ENCODE measurements around the gene POLR1A.

Gene POLR1A

DNA sequence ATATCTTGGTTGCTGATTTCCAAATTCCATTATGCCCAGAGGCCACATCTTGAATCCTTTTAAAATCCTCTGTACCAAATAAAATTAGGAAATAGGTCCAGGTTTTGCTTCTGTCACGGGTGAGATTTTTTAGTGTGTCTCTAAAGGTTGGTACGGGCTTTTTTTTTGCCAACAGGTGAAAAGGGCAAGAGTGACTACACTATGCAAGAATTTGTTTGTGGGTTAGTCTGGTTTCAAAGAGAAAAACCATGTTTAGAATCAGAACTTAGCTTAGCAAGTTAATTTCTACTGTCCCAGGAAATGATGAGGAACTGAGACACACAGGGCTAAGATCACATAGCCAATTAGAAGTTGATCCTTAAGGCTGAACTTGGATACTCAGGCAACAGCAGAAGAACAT, 41.7 kb downstream of the POLR1A start:
- DNase-seq (ENCODE audit: low spot score) = no peak

DNA sequence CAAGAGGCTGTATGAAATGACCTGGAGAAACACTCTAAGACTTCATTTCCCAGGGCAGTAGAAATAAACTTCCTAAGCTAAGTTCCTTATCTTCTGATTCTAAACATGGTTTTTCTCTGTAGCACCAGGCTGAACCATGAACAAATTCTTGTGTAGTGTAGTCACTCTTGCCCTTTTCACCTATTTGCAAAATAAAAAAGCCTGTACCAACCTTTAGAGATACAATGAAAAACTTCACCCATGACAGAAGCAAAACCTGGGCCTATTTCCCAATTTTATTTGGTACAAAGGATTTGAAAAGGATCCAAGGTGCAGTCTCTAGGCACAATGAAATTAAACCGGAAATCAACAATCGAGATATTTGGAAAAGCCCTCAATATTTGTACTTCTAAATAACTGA, 43.6 kb downstream of the POLR1A start:
- no peak for DNase-seq (ENCODE audit: low spot score)

DNA sequence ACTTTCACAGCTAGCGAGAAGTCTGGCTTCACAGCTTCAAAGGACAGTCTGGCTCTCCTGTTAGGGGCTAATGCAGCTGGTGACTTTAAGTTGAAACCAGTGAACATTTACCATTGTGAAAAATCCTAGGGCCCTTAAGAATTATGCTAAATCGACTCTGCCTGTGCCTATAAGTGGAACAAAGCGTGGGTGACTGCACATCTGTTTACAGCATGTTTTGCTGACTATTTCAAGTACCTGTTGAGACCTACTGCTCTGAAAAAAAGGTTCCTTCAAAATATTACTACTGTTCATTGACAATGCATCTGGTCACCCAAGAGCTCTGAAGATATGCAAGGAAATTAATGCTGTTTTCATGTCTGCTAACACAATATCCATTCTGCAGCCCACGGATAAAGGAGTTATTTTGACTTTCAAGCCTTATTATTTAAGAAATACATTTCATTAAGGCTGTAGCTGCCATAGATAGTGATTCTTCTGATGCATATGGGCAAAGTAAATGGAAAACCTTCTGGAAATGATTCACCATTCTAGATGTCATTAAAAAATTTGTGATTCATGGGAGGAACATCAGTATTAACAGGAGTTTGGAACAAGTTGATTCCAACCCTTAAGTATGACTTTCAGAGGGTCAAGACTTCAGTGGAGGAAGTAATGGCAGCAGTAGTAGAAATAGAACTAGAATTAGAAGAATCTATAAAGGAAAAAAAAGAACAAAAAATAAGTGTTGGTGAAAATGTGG, 48.9 kb downstream of the POLR1A start:
- DNase-seq (ENCODE audit: low spot score) = no peak

DNA sequence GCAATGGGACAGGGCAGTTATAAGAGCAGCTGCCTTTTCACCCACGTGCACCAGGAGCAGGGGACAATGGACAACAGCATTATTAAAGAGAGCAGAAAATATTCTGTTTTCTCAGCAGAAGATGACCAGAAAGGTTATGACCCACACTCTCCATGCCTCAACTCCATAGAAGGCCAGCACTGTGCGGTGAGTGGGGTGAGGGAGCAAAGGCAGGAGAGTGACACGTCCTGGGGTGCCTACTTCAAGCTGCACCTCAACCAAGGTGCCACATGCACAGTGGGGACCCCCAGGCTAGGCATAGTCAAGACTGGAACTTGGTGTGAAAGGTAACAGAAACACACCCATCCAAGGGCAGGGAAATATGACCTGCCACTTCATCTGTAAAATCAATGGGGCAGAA, 50.4 kb downstream of the POLR1A start:
- DNase-seq (ENCODE audit: low spot score) = no peak

DNA sequence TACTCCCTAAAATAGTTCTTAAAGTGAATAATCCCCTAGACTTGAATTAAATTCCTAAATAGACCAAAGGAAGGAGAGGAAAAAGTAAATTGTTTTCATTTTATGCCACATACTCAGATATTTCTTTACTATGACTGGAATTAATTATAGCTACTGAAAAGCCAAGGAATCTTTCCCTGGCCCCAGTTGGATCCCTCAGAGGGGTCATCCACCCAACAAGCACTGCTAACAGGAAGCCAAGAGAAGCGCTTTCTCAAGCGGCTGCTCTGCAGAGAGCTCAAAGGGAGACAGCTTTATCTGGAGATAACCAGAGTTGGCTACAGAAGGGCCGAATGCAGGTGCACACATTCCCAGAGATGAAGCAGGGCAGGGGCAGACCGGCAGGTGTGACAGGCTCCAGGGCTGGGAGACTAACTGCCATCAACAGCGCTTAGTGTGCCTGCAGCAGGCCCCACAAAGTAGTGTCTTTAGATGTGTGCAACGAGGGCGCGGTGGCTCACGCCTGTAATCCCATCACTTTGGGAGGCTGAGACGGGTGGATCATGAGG, 51.1 kb downstream of the POLR1A start:
- DNase-seq (ENCODE audit: low spot score) = no peak

DNA sequence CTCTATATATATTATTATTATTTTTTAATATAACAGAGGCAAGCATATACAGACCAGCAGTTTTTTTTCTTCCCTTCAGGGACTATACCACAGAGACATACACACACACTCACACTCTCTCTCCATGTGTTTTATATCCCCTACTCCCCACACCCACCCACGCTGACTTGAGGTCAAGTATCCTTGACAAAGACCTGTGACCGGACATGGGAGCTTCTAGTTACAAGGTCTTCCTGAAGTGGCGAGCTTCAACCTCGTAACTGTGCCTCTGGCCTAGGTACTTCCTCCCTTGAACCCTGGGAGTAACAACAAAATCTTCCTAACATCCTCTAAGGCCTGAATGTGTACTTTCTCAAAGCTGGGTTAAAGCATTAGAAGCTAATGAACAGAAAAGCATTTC, 52.5 kb downstream of the POLR1A start:
- DNase-seq (ENCODE audit: low spot score) = no peak

DNA sequence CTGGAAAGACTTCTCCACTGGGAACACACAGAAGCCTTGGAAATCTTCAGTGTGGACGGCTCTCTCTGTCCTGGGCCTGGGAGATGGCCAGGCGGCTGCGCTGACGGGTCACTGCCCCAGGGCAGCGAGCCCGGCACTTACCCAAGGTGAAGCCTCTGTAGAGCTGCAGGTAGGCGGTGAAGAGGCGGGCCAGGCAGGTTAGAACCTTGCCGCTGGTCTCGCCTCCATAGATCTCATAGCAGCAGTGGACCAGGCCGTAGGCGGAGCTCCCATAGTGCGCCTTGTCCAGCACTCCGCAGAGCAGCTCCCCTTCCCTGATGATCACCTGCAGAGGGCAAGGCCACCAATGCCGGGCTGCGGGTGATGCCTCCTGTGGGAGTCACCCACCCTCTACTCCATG, 53.0 kb downstream of the POLR1A start:
- DNase-seq (ENCODE audit: low spot score) = no peak

DNA sequence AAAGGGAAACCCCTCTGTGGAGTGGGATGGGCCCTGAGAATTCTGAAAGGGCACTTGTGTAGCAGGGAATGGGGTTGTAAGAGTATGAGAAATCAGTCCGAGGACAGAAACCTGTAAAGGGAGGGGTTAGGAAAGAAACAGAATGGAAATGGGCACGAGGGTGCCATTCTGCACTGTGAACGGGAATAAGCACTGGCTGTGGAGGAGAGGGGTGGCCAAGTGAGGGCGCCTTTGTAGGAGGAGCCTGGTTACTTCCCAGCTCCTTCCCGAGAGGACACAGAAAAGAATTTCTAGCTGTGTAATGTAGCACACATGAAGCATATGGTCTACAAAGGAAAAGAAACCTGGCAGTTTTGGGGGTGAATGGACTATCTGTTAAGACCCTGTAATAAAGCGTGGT, 53.4 kb downstream of the POLR1A start:
- DNase-seq (ENCODE audit: low spot score) = no peak

DNA sequence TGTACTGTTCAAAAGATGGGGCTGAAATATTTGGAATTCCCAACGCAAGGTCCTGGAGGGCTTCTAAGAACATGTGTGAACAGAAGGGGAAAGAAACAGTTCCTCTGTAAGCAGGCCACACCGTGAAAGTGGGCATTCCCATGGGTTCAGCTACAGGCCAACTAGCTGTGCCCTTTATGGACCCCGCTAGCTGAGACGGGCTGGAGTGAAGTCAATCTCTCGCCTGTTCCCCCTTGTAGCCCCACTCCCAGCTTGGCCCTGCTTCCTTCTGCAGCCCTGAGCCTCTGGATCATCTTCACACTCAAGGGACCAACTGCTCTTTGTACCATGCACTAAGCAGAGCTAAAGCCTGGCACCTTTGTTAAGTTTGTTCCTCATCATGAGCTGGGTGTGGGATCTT, 55.4 kb downstream of the POLR1A start:
- no peak for DNase-seq (ENCODE audit: low spot score)

DNA sequence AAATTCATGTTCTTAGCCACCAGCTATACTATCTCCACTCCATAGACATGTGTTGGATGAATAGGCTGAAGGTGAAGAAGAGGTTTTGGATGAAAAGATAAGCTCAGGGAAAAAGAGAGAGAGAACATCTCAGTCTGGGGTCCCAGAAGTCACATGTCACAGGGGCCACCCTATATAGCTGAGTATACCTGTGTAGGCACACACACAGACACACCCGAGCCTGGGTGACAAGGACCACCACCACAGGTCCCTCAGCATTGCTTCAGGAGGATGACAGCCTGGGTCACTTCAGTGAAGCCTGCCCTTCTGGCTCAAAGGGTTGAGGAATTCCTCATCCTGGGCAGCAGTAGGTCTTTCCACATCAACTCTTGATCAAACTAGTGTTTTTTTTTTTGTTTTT, 56.2 kb downstream of the POLR1A start:
- DNase-seq (ENCODE audit: low spot score) = no peak

DNA sequence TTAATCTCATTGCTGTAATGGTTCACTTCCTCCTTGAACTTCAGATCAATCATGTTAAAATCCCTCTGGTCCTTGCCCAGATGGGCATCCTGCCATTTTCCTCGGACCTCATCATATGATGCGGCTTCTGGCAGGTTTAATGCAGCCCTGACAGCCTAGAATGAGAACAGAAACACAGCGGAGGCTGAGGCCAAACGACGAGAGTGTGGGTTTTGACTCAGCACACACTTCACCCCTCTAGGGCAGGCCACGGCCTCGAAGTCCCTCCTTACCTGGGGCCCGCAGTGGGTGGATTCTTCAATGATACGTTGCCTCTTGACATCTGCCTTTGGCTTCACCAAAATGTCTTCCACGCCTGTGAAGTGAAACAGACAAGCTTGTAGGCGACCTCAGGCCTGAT, 56.8 kb downstream of the POLR1A start:
- no peak for DNase-seq (ENCODE audit: low spot score)

DNA sequence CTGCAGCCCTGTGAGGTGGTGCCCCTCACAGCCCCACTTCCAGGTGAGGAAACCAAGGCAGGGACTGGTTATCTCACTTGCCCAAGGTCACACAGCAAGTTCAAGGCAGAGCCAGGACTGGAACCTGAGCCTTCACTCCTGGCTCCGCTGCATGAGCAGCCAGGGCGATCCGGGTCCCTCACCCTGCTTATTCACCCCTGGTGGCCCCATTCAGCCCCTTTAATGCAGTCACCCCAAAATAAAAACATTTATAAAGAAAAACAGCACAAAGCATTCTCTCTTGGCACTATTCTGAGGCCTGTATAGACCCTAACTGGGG, 57.3 kb downstream of the POLR1A start:
- no peak for DNase-seq (ENCODE audit: low spot score)

DNA sequence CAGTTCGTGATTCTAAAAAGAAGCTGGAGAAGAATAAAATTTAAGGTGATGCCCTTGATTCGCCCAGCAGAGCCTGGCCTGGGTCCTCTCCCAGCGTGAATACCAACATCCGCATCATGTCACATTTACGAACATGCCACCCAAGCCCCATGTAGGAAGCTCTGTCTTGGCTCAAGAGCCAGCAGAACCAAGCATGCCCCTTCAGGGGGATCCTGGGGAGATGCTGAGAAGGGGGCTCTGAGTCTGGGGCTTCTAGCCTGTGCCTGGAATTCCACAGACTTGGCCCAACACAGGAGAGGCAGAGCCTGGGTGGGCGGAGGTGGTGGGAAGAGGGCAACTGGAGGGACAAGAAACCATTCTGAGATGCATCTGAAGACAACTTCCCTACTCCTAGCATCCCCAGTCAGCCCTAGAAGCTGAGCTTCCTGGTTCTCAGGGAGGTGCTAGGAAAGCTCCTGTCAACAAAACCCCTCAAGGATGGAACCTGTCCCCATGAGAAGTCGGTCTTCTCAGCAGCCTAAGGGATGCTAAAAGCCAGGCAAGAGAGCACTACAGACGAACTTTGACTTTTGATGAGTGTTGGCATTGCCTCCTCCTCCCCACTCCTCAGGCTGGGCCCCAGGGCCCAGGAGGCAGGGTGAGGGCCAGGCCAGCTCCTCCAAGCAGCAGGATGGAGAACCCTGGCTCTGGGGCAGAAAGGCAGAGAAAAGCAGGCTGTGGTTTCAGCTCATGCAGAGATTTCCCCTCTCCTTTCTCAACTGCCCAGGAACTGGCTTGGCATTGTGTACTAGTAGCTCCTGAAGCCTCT, 57.9 kb downstream of the POLR1A start:
- DNase-seq (ENCODE audit: low spot score) = no peak

DNA sequence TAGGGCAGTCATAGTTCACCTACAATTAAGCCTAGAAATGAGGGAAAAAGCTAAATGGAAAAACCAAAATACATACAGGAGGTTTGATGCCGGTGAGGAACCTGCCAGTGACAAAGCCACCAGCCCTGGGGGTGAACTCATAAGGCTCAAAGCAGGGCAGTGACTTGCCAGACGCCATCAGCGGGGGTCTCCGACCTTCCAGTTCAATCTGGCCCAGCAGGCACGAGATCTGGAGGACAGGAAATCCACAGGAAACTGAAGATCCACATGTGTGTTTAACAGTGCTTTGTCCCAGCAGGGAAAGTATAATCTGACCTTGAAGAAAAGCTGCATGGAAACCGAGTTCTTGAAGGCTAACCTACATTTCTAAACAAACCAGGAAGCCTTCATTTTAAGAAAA, 60.1 kb downstream of the POLR1A start:
- no peak for DNase-seq (ENCODE audit: low spot score)

DNA sequence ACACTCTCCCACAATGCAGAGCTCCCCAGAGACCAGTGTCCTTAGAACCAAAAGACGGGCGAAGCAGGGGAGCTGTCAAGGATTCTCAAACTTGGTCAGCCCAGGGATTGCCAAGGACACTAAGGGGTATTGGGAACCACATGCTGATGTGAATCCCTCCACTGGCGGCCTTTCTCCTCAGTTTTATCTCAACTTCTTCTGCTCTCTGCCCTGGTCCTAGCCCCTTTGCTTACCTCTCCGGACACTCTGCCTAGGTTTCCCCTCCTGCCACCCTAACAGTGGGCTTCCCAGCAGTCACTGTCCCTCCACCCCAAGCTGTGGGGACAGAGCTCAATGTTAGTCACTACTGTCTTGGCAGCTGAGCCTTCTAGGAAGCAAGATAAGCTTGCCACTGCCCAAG, 61.1 kb downstream of the POLR1A start:
- DNase-seq (ENCODE audit: low spot score) = no peak

DNA sequence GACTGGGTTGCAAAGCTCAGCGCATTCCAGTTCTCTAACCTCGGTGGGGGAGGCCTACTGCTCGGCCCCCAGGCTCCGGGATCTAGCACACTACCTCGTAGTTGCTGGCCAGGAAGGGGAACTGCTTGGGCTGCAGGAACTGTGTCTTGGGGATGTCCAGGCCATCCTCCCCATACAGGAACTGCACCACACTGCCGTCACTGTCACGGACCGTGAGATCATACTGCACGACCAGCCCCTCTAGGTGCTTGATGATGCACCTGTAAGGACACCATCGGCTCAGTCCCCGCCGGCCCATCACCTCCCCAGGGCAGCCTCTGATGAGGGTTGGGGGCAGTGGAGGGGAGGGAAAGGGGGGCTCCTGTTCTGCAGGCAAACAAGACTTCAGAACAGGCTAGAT, 61.6 kb downstream of the POLR1A start:
- DNase-seq (ENCODE audit: low spot score) = no peak

DNA sequence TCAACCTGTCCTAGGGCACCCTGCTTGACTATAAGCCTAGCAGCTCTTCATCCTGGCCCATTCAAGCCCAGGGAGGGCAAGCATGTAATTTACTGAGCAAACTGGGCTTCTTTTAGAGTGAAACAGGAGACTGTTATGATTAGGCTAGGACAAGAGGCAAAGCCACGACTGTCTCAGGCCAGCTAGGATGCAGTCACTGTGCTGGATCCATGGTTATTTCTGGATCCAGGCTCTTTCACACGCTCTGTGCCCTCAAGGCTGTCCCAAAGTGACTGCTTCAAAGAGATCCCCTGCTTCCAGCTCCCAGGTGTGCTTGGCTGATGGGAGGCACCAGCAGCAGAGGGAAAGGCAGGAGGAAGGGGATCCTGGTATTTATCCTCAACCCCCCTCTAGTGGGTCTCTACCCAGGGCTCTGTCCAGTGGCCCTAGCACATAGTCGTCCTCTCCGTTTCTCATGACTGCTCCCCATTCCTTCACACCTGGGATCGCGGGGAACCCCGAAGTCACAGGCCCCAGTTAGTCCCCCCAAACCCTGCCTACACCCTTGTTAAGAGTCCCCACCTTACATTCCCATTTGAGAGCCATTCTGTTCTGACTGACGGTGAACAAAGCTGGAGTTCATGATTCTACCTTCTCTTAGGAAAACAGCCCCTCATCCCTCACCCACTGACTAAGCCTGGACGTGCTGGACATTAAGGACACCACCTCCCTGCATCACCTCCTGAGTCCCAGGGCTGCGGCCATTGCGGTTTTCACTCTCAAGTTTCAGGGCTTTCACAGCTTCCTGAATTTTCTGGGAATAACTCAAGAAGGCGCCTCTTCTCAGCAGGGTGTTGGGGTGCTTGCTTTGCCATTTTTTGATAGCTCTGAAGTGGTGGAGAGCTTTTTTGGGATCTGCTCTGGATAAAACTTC, 63.2 kb downstream of the POLR1A start:
- DNase-seq (ENCODE audit: low spot score) = no peak

DNA sequence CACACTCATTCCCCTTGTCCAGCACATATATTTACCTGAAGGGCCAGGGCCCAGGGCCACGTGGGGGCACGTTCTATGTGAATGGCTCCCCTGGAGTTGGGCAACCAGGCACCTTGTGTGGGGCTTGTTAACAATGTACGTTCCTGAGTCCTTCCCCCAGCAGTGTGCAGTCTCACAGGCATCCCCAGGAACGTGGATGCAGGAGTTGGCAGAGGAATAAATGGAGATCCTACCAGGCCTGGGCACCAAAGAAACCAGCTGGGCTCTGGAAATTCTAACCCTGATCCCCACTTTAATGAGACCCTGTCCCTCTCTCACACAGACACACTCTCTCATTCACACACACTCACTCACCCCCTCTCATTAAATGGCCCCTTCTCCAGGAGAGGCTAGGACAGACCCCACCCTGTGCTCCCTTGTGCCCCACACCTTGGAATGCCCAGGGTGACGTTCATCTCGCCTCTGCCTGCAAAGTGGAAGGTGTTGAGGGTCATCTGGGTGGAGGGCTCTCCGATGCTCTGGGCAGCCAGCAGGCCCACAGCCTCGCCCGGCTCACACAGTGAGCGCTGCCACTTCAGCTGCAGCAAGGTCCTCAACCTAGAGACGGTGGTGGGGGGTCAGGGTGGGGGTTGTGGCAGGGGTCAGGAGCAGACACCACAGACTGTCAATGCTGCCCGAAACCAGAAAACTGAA, 65.6 kb downstream of the POLR1A start:
- DNase-seq (ENCODE audit: low spot score) = no peak

DNA sequence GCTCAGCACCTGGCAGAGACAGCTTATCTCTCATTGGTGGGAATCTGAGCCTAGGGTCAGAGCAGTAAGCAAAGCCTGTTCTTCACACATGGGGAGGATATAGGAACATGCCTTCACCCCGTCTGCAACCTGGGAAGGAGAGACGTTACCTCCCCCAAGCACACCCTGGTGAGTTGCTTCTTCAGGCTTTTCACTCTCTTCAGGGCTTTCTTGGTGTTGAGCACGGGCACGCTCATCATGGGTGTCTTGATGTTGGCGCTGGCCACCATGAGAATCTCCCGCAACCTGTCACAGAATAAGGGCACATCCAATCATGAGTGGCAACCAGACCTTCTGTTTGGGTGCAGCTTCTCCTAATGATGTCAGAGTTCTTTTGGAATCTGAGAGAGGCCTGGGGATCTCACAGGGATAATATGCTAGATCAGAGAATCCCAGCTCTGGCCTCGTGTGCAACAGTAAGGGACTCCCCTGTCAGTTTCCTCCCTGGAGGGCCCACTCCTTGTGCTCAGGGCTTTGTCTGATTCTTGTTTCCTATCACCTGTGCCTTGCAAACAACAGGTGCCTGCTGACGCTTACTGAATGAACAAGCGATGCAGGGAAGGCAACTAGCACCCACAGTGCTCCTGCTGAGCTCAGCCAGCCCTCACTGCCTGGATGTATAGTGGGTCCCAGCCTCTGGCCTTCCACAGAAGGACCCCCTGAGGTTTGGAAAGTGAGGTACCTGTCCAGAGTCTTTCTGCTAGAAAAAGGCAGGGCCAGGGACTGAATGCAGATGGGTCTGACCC, 66.3 kb downstream of the POLR1A start:
- no peak for DNase-seq (ENCODE audit: low spot score)

DNA sequence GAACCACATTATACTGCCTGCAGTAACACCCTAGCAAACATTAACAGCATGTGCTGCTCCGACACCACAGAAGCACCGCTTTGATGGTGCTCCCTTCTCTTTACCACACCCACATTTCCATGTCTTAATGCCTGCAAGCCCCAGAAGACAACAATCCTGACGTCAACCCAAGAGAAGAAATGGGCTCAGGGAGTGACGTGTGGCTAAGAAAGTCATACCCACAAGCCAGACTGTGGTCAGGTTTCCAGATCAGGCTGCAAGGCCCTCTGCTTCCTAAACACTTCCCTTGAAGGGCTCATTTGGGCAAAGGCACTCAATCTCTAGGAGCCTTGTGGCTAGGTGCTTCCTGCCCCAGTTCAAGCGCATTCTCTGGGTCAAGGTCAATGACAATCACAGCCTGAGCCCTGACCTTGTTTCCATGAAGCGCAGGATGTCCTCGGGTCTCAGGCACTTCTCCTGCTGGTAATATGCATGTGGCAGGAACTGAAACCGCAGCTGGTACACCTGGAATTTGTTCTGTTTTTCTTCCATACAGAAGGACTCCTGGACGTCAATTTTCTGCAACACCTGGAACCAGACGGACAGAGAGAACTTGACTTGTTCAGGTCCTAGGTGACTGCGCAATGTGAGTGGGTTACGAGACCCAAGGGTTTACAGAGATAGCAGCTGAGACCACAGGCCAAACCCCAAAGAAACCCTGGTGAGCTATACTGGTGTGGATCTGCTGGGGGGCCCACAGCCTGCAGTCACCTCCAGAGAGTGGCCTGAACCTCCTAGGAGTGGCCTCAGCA, 67.2 kb downstream of the POLR1A start:
- DNase-seq (ENCODE audit: low spot score) = no peak

All from D341Med (cell line).